Right atrium auricular region (tissue), 2 donors: ENCODE data around the gene SCAPER. TPM values are rescaled to one million over a fixed set of nuclear protein-coding genes. Genes with fewer than 3 reads are reported as not detected.

Experiments used
- DNase-seq: peaks from one replicate; pipeline ENCODE4 v3.0.0-alpha.2; 2019; ENCODE audit warnings: low spot score
- H3K27ac ChIP-seq, 2 donors: fragments of 200-600 bp; sonication (generic); 1 replicate in 1 of 2; 2 replicates in 1 of 2; pipeline ENCODE4 v1.5.1; 2016 to 2019
- H3K27me3 ChIP-seq, 2 donors: fragments of 200-600 bp; sonication (generic); one replicate each; pipeline versions ENCODE4 v1.5.1 to v1.6.0; 2017 to 2019
- H3K36me3 ChIP-seq: fragments of 200-600 bp; sonication (generic); one replicate; pipeline ENCODE4 v1.5.1; 2016
- H3K4me1 ChIP-seq, 2 donors: fragments of 200-600 bp; sonication (generic); one replicate each; pipeline versions ENCODE4 v1.5.1 to v1.6.0; 2017 to 2019
- H3K4me3 ChIP-seq, 2 donors: fragments of 200-600 bp; sonication (generic); 1 replicate in 1 of 2; 2 replicates in 1 of 2; pipeline ENCODE4 v1.5.1; 2017 to 2019; ENCODE audit warnings: mild to moderate bottlenecking in 1 of 2, moderate library complexity in 1 of 2
- H3K9me3 ChIP-seq, 2 donors: fragments of 200-600 bp; sonication (generic); one replicate each; pipeline ENCODE4 v1.5.1; 2019
- CTCF ChIP-seq, 2 donors: fragments of 200-600 bp; sonication (generic); IDR thresholded peaks; one replicate each; pipeline ENCODE4 v1.5.1; 2019; ENCODE audit warnings: antibody characterized with exemption in 2 of 2
- total RNA-seq, 2 donors: library from RNA; depleted of rRNA; stranded (reverse); fragments of >200 nt; gene quantifications; one replicate each; pipeline ENCODE4 v1.1.0, GENCODE V29; 2016

The SCAPER gene
- total RNA-seq, 2 donors from 2014 or later, result 20.5 to 52.3 TPM

GRCh38 chr15:76480267-76480666 is 424.9 kb downstream of the SCAPER start:
- H3K36me3 ChIP-seq, result no peaks in the 10 kb centered on the region
- no peaks in the 10 kb centered on the region for H3K27me3 ChIP-seq
- H3K4me1 ChIP-seq, result no peaks in the 10 kb centered on the region
- H3K9me3 ChIP-seq, result no peaks in the 10 kb centered on the region
- no peak overlapping the region for H3K27ac ChIP-seq
- TF ChIP-seq CTCF (IDR thresholded peaks at IDR 0.05), result no peak
- H3K4me3 ChIP-seq, result no peak overlapping the region
- no peak for DNase-seq

GRCh38 chr15:76470691-76471090 is 434.4 kb downstream of the SCAPER start:
- DNase-seq, result no peak
- TF ChIP-seq CTCF (IDR thresholded peaks at IDR 0.05), result no peak
- peaks cover 17% of the 10 kb centered on the region for H3K36me3 ChIP-seq
- no peak overlapping the region for H3K27ac ChIP-seq
- no peaks in the 10 kb centered on the region for H3K4me1 ChIP-seq
- H3K9me3 ChIP-seq, result peaks cover 0 to 4% of the 10 kb centered on the region in 2 donors
- H3K4me3 ChIP-seq, result no peak overlapping the region
- no peaks in the 10 kb centered on the region for H3K27me3 ChIP-seq

GRCh38 chr15:76468722-76469121 is 436.4 kb downstream of the SCAPER start:
- Histone ChIP-seq H3K4me1 (no peaks in the 10 kb centered on the region), H3K27me3 (no peaks in the 10 kb centered on the region), H3K4me3 (no peak overlapping the region), H3K9me3 (peaks cover 0 to 4% of the 10 kb centered on the region in 2 donors), H3K27ac (no peak overlapping the region), H3K36me3 (peaks cover 17% of the 10 kb centered on the region)
- no peak for TF ChIP-seq CTCF (IDR thresholded peaks at IDR 0.05)
- DNase-seq, result no peak

- no peak for TF ChIP-seq CTCF (IDR thresholded peaks at IDR 0.05)
- no peak overlapping the region for H3K27ac ChIP-seq
- no peaks in the 10 kb centered on the region for H3K27me3 ChIP-seq
- no peaks in the 10 kb centered on the region for H3K4me1 ChIP-seq
- H3K36me3 ChIP-seq, result peaks cover 17% of the 10 kb centered on the region
- DNase-seq, result no peak
- H3K4me3 ChIP-seq, result no peak overlapping the region
- H3K9me3 ChIP-seq, result peaks cover 0 to 4% of the 10 kb centered on the region in 2 donors
Measured at GRCh38 chr15:76467136-76467535, 438.0 kb downstream of the SCAPER start.

- Histone ChIP-seq H3K9me3 (peaks cover 0 to 4% of the 10 kb centered on the region in 2 donors), H3K4me3 (no peak overlapping the region), H3K36me3 (peaks cover 16% of the 10 kb centered on the region), H3K27ac (no peak overlapping the region), H3K4me1 (no peaks in the 10 kb centered on the region), H3K27me3 (no peaks in the 10 kb centered on the region)
- TF ChIP-seq CTCF (IDR thresholded peaks at IDR 0.05), result no peak
- DNase-seq, result no peak
Measured at GRCh38 chr15:76465728-76466127, 439.4 kb downstream of the SCAPER start.

GRCh38 chr15:76464247-76464646 is 440.9 kb downstream of the SCAPER start:
- no peak for DNase-seq
- Histone ChIP-seq H3K4me1 (no peaks in the 10 kb centered on the region), H3K9me3 (peaks cover 0 to 4% of the 10 kb centered on the region in 2 donors)

More at GRCh38 chr15:76464247-76464646, 440.9 kb downstream of the SCAPER start:
- Histone ChIP-seq H3K4me3 (no peak overlapping the region), H3K36me3 (peaks cover 8% of the 10 kb centered on the region), H3K27me3 (no peaks in the 10 kb centered on the region), H3K27ac (no peak overlapping the region)
- TF ChIP-seq CTCF (IDR thresholded peaks at IDR 0.05), result no peak
